Jurkat, Clone E6-1 (cell line): ENCODE data around the gene ARHGEF35.
"Not testable (repeated sequence)": the region's sequence is repeated elsewhere in the genome, so short reads cannot be mapped to it uniquely, and the experiment has no call there.

Experiments
- DNase-seq: peaks from one replicate; pipeline ENCODE4 v3.0.0-alpha.2; 2011; ENCODE audit warnings: low read depth, low spot score
- H3K4me3 ChIP-seq: 2 replicates; pipeline ENCODE4 v1.5.1; 2011; ENCODE audit warnings: mild to moderate bottlenecking, low read length, control low read depth, moderate library complexity

The ARHGEF35 gene

DNA sequence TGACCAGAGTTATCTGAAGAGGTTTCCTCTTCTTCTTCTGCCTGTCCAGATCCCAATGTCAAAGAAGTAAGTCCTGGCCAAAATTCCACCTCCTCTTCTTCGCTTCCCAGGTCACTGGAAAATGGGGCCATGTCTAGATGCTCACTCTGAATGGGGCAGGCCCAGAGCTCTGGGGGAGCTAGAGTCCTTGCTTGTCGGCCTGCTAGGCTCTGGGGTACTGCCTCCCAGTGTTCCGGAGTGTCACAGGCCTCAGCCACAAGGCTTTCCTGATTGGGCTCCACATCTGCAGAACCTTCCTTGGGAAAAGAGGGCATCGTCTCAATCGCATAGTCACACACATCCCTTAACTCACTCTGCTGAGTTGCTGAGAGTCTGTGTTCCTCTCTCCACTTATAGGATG, 7.8 kb downstream of the ARHGEF35 start:
- DNase-seq, H3K4me3 ChIP-seq: not testable (repeated sequence)

GRCh38 chr7:144183166-144183565, 12.5 kb downstream of the ARHGEF35 start, which contains the start of gene CTAGE4:
Gene CTAGE4 (plus strand): TSS chr7:144183466. CDS start chr7:144183504, 38 bp downstream.
- DNase-seq, H3K4me3 ChIP-seq: not testable (repeated sequence)

DNA sequence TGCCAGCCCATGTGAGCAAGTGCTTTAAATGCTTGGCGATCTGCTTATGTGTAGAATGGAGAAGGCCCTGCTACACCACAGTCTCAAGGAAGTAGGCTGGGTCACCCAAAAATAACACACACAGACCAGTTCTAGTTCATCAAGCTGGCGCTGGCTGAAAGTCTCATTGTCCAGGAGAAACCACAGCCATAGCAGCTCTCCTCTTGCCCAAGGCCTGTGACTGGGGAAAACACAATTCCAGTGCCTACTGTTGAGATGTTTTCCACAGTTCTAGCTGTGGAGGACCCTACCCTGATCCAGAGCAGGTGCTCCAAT, 16.5 kb downstream of the ARHGEF35 start:
- not testable (repeated sequence) for H3K4me3 ChIP-seq, DNase-seq

GRCh38 chr7:144178380-144179164, 17.1 kb downstream of the ARHGEF35 start:
- peak; percentile 0 for DNase-seq
- H3K4me3 ChIP-seq = not testable (repeated sequence)

DNA sequence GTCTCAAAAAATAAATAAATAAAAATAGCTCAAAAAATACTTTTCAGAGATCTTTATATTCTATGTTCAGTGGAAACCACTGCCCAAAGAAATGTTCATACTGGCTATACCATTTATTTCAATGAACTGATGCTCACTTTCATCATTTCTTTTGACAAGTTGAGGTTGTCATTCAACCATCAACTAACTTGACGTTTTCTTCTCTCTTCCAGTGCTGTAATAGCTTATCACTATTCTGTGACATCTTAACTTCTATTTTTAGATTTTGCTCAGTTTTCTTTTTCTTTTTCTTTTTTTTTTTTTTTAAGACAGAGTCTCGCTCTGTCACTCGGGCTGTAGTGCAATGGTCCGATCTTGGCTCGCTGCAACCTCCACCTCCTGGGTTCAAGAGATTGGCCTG, 21.0 kb downstream of the ARHGEF35 start:
- no peak overlapping the region for H3K4me3 ChIP-seq
- DNase-seq = no peak

- DNase-seq, H3K4me3 ChIP-seq: not testable (repeated sequence)
These were observed 23.9 kb downstream of the ARHGEF35 start for GRCh38 chr7:144171594-144172350.

GRCh38 chr7:144164784-144165183, 30.8 kb downstream of the ARHGEF35 start:
- no peak overlapping the region for H3K4me3 ChIP-seq
- DNase-seq = no peak

DNA sequence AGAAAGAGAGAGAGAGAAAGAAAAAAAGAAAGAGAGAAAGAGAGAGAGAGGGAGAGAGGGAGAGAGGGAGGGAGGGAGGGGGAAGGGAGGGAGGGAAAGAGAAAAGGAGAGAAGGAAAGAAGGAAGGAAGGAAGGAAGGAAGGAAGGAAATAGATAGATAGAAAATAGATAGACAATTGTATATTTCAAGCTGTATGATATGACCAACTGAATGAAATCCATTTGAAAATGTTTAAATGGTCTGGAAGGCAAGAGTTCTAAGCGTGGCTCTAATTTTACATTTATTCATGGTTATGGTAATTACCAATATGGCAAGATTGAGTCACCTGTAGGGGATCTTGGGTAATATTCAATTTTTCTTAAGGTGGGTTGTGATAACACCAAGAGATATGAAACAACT, 36.8 kb downstream of the ARHGEF35 start:
- no peak overlapping the region for H3K4me3 ChIP-seq
- no peak for DNase-seq

- H3K4me3 ChIP-seq = no peak overlapping the region
- DNase-seq = no peak
These were observed 47.3 kb downstream of the ARHGEF35 start for GRCh38 chr7:144148224-144148827.

DNA sequence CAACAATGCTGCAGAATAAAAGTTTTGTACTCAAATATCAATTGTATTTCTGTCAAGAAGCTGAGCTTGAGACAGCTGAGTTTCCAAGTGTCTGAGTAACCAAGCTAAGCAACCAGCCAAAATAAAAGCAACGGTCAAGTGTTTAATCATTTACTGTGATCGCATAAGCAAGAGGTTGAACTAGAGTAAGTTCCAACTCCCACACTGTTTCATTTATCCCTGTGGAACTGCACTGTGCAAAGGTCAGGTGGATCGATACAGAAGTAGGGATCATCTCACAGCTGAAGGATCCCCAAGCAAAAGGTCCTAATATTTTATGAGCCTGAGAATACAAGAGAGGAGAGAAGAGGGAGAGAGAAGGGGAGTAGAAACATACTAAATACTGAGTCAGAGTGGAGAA, 51.2 kb downstream of the ARHGEF35 start:
- H3K4me3 ChIP-seq = no peak overlapping the region

GRCh38 chr7:144142187-144142586, 53.4 kb downstream of the ARHGEF35 start:
- no peak for DNase-seq
- H3K4me3 ChIP-seq = no peak overlapping the region

More for the DNA sequence above, 51.2 kb downstream of the ARHGEF35 start:
- DNase-seq = no peak

DNA sequence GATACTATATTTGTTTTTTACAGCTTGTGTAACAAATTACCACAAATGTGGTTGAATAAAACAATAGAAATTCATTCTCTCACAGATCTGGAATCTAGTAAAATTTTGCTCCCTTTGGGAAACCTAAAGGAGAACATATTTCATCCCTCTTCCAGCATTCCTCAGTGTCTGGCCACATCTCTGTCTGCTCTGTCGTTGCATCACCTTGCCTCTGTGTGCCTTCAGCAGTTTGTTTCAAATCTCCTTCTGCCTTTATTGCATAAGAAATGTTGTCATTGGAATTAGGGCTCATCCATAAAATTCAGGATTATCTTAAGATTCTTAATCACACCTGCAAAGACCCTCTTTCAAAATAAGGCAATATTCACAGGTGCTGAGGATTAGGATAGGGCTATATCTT, 58.1 kb downstream of the ARHGEF35 start:
- DNase-seq = no peak
- H3K4me3 ChIP-seq = no peak overlapping the region
